A549 (cell line): ENCODE measurements around the gene KRTAP10-2.

Experiments used
- BHLHE40 ChIP-seq: IDR thresholded peaks from 2 replicates; pipeline ENCODE4 v1.6.1; 2012; ENCODE audit warnings: low read depth, low read length, inconsistent platforms
- CEBPB ChIP-seq, 2 experiments: fragments of >200 bp in 1 of 2; sonication (Bioruptor Twin) in 1 of 2; formaldehyde crosslinking in 1 of 2; IDR thresholded peaks; 2 replicates each; pipeline ENCODE4 v1.6.1; 2012 to 2016
- CTCF ChIP-seq: fragments of >200 bp; sonication (Bioruptor Twin); formaldehyde crosslinking; IDR thresholded peaks from 3 replicates; pipeline ENCODE4 v1.5.1; 2016
- EHMT2 ChIP-seq: fragments of 200-600 bp; sonication (generic); IDR thresholded peaks from 2 replicates; pipeline ENCODE4 v1.6.1; 2016; ENCODE audit warnings: antibody characterized with exemption, low read depth, mild to moderate bottlenecking, moderate library complexity
- EP300 ChIP-seq, 2 experiments: fragments of >200 bp; sonication (Bioruptor Twin); formaldehyde crosslinking; IDR thresholded peaks; 2 replicates in 1 of 2; 3 replicates in 1 of 2; pipeline ENCODE4 v1.6.1; 2016 to 2017
- HMGXB4 ChIP-seq: fragments of 250-450 bp; sonication (Bioruptor Pico); IDR thresholded peaks from 2 replicates; pipeline ENCODE4 v1.5.0; 2021; ENCODE audit warnings: mild to moderate bottlenecking, moderate library complexity, borderline replicate concordance
- KDM1A ChIP-seq: fragments of 200-600 bp; sonication (generic); IDR thresholded peaks from 2 replicates; pipeline ENCODE4 v1.6.1; 2016; ENCODE audit warnings: low read depth, mild to moderate bottlenecking
- MAZ ChIP-seq: fragments of 150-350 bp; IDR thresholded peaks from 2 replicates; pipeline ENCODE4 v1.6.1; 2014; ENCODE audit warnings: antibody characterized with exemption, low read depth, low read length, borderline replicate concordance
- POLR2A ChIP-seq: IDR thresholded peaks from 2 replicates; pipeline ENCODE4 v1.6.1; 2012; ENCODE audit warnings: mild to moderate bottlenecking, low read length
- RAD21 ChIP-seq, 2 experiments: fragments of >200 bp in 1 of 2; sonication (Bioruptor Twin) in 1 of 2; formaldehyde crosslinking in 1 of 2; IDR thresholded peaks in 1 of 2; conservative IDR thresholded peaks in 1 of 2; 2 replicates in 1 of 2; 3 replicates in 1 of 2; pipeline ENCODE4 v1.6.1; 2012 to 2018; ENCODE audit warnings: inconsistent platforms in 1 of 2
- SMC3 ChIP-seq: fragments of >200 bp; sonication (Bioruptor Twin); formaldehyde crosslinking; IDR thresholded peaks from 3 replicates; pipeline ENCODE4 v1.6.1; 2018; ENCODE audit warnings: inconsistent platforms
- ZC3H11A ChIP-seq: fragments of 450-650 bp; IDR thresholded peaks from 2 replicates; pipeline ENCODE4 v1.6.1; 2014; ENCODE audit warnings: antibody characterized with exemption, mild to moderate bottlenecking
- TF ChIP-seq, protein P1 (sequence below): fragments of 200-600 bp; sonication (generic); IDR thresholded peaks from 2 replicates; pipeline ENCODE4 v1.6.1; 2016; ENCODE audit warnings: antibody characterized with exemption, mild to moderate bottlenecking, moderate library complexity

DNA sequence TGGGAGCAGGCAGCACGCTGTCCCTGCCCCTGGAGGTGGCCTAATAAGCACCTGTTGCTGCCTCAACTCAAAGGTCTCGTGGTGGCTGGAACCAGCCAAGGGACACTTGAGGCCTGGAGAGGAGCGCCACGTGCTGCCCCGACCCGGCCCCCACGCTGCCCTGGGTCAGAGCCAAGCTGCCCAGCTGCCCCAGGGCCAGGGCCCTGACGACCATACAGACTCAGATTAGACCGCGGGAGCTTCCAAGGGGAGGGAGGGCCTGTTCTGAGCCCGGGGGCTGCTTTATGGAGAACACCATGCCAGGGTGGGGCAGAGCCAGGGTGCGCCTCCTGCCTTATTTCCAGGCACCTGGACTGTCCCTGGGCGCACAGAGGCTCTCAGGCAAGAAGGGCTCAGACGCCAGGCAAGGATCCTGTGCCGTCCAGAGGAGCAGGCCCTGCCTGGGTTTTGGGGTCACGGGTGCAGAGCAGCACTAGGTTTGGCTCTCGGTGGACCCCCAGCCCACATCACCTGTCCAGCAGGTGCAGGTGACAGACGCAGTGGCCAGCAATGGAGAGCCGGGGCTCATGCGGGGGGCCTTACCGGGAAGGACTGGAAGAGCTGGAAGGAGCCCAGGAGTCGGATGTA is 29.9 kb downstream of the KRTAP10-2 start:
- no peak for TF ChIP-seq KDM1A
- TF ChIP-seq CTCF, result no peak
- no peak for TF ChIP-seq POLR2A
- TF ChIP-seq MAZ, result no peak
- TF ChIP-seq EP300 (IDR thresholded peaks at IDR 0.05), result no peak
- TF ChIP-seq ZC3H11A, result no peak
- TF ChIP-seq BHLHE40, result no peak
- TF ChIP-seq, protein P1, sequence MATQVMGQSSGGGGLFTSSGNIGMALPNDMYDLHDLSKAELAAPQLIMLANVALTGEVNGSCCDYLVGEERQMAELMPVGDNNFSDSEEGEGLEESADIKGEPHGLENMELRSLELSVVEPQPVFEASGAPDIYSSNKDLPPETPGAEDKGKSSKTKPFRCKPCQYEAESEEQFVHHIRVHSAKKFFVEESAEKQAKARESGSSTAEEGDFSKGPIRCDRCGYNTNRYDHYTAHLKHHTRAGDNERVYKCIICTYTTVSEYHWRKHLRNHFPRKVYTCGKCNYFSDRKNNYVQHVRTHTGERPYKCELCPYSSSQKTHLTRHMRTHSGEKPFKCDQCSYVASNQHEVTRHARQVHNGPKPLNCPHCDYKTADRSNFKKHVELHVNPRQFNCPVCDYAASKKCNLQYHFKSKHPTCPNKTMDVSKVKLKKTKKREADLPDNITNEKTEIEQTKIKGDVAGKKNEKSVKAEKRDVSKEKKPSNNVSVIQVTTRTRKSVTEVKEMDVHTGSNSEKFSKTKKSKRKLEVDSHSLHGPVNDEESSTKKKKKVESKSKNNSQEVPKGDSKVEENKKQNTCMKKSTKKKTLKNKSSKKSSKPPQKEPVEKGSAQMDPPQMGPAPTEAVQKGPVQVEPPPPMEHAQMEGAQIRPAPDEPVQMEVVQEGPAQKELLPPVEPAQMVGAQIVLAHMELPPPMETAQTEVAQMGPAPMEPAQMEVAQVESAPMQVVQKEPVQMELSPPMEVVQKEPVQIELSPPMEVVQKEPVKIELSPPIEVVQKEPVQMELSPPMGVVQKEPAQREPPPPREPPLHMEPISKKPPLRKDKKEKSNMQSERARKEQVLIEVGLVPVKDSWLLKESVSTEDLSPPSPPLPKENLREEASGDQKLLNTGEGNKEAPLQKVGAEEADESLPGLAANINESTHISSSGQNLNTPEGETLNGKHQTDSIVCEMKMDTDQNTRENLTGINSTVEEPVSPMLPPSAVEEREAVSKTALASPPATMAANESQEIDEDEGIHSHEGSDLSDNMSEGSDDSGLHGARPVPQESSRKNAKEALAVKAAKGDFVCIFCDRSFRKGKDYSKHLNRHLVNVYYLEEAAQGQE, result no peak
- no peak for TF ChIP-seq EHMT2
- TF ChIP-seq SMC3, result no peak
- TF ChIP-seq RAD21 (conservative IDR thresholded peaks at IDR 0.05 in 1 of 2, IDR thresholded peaks at IDR 0.05 in 1 of 2), result no peak
- TF ChIP-seq HMGXB4 (CRISPR knock-in tag), result no peak
- TF ChIP-seq CEBPB (IDR thresholded peaks at IDR 0.05), result no peak
